GM10266 (cell line): ENCODE results near the gene COG6.
A peak's percentile ranks its signal among the peaks of the same experiment; 100 is the strongest.

Experiments
- DNase-seq: peaks from one replicate; pipeline ENCODE4 v3.0.0; 2012; ENCODE audit errors: extremely low spot score
- CTCF ChIP-seq: IDR thresholded peaks from 2 replicates; pipeline ENCODE4 v1.5.1; 2012; ENCODE audit warnings: mild to moderate bottlenecking, low read depth; ENCODE audit not compliant: control insufficient read depth, insufficient read depth; ENCODE audit errors: missing control alignments

Gene COG6

DNA sequence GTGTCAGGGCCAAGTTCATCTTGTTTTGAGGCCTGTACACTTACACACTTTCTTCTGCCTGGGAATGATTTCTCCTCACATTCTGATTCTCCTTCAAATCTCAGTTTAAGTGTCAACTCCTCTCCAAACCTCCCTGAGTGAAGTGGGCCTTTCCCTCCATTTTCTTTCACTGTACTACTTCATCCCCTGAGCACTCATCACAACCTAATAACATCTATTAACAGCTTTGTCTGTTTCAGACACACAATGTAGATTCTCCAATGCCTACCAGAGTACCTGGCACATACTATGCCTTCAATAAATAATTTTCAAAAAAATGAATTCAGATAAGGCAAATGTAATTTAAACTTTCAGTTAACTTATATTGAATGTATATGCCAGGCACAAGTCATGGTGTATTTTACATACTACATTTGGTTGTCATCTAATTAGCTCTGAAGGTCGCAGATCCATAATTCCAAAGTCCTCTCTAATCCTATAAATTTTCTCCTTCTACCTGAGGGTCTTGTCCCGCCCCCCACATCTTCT, 357 bp upstream of the COG6 start:
- no peak for DNase-seq
- TF ChIP-seq CTCF = no peak

- no peak for TF ChIP-seq CTCF
- peak; percentile 4 for DNase-seq
These were observed 839 bp downstream of the COG6 start for GRCh38 chr13:39656325-39656677.

GRCh38 chr13:39663508-39663907, 8.0 kb downstream of the COG6 start:
- DNase-seq = no peak
- TF ChIP-seq CTCF = no peak

DNA sequence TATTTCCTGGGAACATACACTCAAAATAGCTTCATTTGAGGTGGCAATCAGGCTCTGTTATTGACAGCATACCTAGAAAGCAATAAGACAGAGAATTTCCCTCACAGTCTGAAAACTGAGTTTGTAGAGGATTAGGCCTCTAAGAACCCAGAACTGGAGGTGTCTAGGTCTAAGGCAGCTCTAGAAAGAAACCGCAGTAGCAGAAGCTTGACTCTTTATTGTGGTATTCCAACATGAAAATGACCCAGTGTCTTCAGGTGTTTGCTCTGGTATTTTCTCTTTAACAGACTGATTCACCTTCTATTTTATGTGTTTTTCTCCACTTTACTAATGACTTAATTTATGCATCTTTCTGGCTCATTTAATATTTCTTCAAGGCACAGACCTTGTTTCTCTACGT, 8.5 kb downstream of the COG6 start:
- TF ChIP-seq CTCF = no peak
- no peak for DNase-seq

- no peak for TF ChIP-seq CTCF
- DNase-seq = no peak
These were observed 10.3 kb downstream of the COG6 start for GRCh38 chr13:39665763-39666162.

DNA sequence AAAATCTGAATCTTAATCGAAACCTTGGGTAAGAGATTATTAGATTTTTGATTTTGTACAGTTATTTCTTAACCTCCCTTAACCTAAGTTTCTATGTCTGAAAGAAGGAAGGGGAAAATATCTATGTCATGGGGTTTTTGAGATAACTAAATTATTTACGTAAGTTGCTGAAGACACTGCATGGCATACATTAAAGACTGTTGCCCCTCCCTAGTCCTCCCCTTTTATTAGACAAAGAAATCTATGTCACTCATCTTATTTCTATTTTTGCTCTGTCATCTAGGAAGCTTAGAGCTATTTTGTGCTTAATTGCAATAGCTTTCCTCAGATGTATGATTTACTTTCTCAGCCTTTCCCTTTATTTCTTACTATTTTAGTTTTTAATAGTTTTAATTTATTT, 15.0 kb downstream of the COG6 start:
- no peak for TF ChIP-seq CTCF
- no peak for DNase-seq

- TF ChIP-seq CTCF = no peak
- no peak for DNase-seq
These were observed 17.1 kb downstream of the COG6 start for GRCh38 chr13:39672378-39673132.
